ENCODE data around the gene MON1B.

- TF ChIP-seq CTCF (IDR thresholded peaks at IDR 0.05; ENCODE audit: poor library complexity, severe bottlenecking) (peak; percentile 87), EP300 (conservative IDR thresholded peaks at IDR 0.05; ENCODE audit: poor library complexity, severe bottlenecking) (no peak), EZH2 (IDR thresholded peaks at IDR 0.05; ENCODE audit: borderline replicate concordance, insufficient read depth, low read length, poor library complexity, severe bottlenecking) (no peak), SMC3 (conservative IDR thresholded peaks at IDR 0.05; ENCODE audit: poor library complexity) (peak; percentile 92), POLR2AphosphoS5 (IDR thresholded peaks at IDR 0.05) (no peak)
These were observed 19.0 kb upstream of the MON1B start for GRCh38 chr16:77171745-77172635.

Measured in neural cell (in vitro differentiated cells).